Keratinocyte (primary cell): ENCODE measurements around the gene OGG1. TPM values are rescaled to one million over a fixed set of nuclear protein-coding genes. Genes with fewer than 3 reads are reported as not detected.

Experiments used
- DNase-seq: peaks from one replicate; pipeline ENCODE4 v3.0.0-alpha.2; 2011; ENCODE audit warnings: low read depth, missing footprints, low spot score
- FAIRE-seq: peaks from 2 replicates; lab custom pipeline; 2011; peaks lifted over from hg19 to GRCh38; lab: Jason Lieb, UNC
- H2AFZ ChIP-seq: 2 replicates; pipeline ENCODE4 v1.6.0; 2012; ENCODE audit warnings: low read length, control low read depth, inconsistent platforms; ENCODE audit not compliant: control insufficient read depth
- H3K27ac ChIP-seq: 2 replicates; pipeline ENCODE4 v1.5.1; 2011; ENCODE audit warnings: low read length; ENCODE audit not compliant: control insufficient read depth, insufficient read depth
- H3K27me3 ChIP-seq: 3 replicates; pipeline ENCODE4 v1.6.0; 2011; ENCODE audit warnings: low read length; ENCODE audit not compliant: control insufficient read depth, insufficient read depth; ENCODE audit errors: extremely low read depth
- H3K36me3 ChIP-seq, 2 experiments: 2 replicates in 1 of 2; 3 replicates in 1 of 2; pipeline ENCODE4 v1.5.1; 2011; ENCODE audit warnings: low read length in 2 of 2, mild to moderate bottlenecking in 1 of 2; ENCODE audit not compliant: control insufficient read depth in 2 of 2, insufficient read depth in 2 of 2; ENCODE audit errors: extremely low read depth in 1 of 2
- H3K4me1 ChIP-seq: 3 replicates; pipeline ENCODE4 v1.5.1; 2011; ENCODE audit warnings: low read length; ENCODE audit not compliant: control insufficient read depth, insufficient read depth; ENCODE audit errors: extremely low read depth
- H3K4me2 ChIP-seq: 3 replicates; pipeline ENCODE4 v1.6.0; 2011; ENCODE audit warnings: low read depth, low read length; ENCODE audit not compliant: control insufficient read depth, insufficient read depth; ENCODE audit errors: extremely low read depth
- H3K4me3 ChIP-seq, 3 experiments: fragments of 200-600 bp in 1 of 3; sonication (generic) in 1 of 3; 2 replicates in 2 of 3; 3 replicates in 1 of 3; pipeline ENCODE4 v1.5.1; 2011 to 2016; ENCODE audit warnings: low read length in 3 of 3, mild to moderate bottlenecking in 3 of 3, control low read depth in 2 of 3, inconsistent platforms in 1 of 3, low read depth in 1 of 3, mixed read lengths in 1 of 3, mixed run types in 1 of 3, moderate library complexity in 1 of 3; ENCODE audit not compliant: control insufficient read depth in 2 of 3, insufficient read depth in 2 of 3; ENCODE audit errors: extremely low read depth in 1 of 3
- H3K79me2 ChIP-seq: 2 replicates; pipeline ENCODE4 v1.6.0; 2012; ENCODE audit warnings: low read length; ENCODE audit not compliant: control insufficient read depth, insufficient read depth
- H3K9ac ChIP-seq: 3 replicates; pipeline ENCODE4 v1.6.0; 2011; ENCODE audit warnings: low read length; ENCODE audit not compliant: control insufficient read depth, insufficient read depth; ENCODE audit errors: extremely low read depth
- H3K9me1 ChIP-seq: 3 replicates; pipeline ENCODE4 v1.6.0; 2011; ENCODE audit warnings: low read length; ENCODE audit not compliant: control insufficient read depth, insufficient read depth; ENCODE audit errors: extremely low read depth
- H3K9me3 ChIP-seq: 2 replicates; pipeline ENCODE4 v1.5.1; 2012; ENCODE audit warnings: low read depth, low read length; ENCODE audit not compliant: control insufficient read depth
- H4K20me1 ChIP-seq: 3 replicates; pipeline ENCODE4 v1.6.0; 2011; ENCODE audit warnings: low read length; ENCODE audit not compliant: control insufficient read depth, insufficient read depth; ENCODE audit errors: extremely low read depth
- EZH2 ChIP-seq: IDR thresholded peaks from one replicate; pipeline ENCODE4 v1.6.1; 2012; ENCODE audit warnings: inconsistent platforms, mild to moderate bottlenecking, low read length, moderate library complexity
- dilution Hi-C: fragments of 300-500 bp; cut with MboI; formaldehyde crosslinking; loops from one replicate; pipeline ENCODE4 v1.7.0; 2020; ENCODE audit warnings: low sequenced_read_pairs; ENCODE audit not compliant: extremely low pct_ligation_motif_present
- polyA plus RNA-seq, 5 experiments: library from polyadenylated mRNA; depleted of rRNA in 3 of 5; stranded (reverse) in 3 of 5; stranded (forward) in 1 of 5; unstranded in 1 of 5; fragments of >200 nt; gene quantifications; 1 replicate in 1 of 5; 2 replicates in 3 of 5; 3 replicates in 1 of 5; pipeline versions ENCODE4 v1.2.1 to v1.2.3, GENCODE V29; 2011 to 2012; ENCODE audit warnings: missing spikeins in 2 of 5, low read depth in 1 of 5, low replicate concordance in 1 of 5
- TF ChIP-seq, protein P1 (sequence below), 3 experiments: IDR thresholded peaks in 1 of 3; conservative IDR thresholded peaks in 1 of 3; optimal IDR thresholded peaks in 1 of 3; 2 replicates in 2 of 3; 3 replicates in 1 of 3; pipeline versions ENCODE3 to v1.5.1; 2011; ENCODE audit warnings: low read length in 3 of 3, mild to moderate bottlenecking in 3 of 3, moderate library complexity in 2 of 3, control low read depth in 1 of 3, inconsistent platforms in 1 of 3; ENCODE audit not compliant: insufficient read depth in 2 of 3; ENCODE audit errors: extremely low read depth in 1 of 3

Gene OGG1
- polyA plus RNA-seq, 1 donor (not counting 4 experiments of a cell fraction or from before 2014, with no cell fraction given), result 17.5 TPM

DNA sequence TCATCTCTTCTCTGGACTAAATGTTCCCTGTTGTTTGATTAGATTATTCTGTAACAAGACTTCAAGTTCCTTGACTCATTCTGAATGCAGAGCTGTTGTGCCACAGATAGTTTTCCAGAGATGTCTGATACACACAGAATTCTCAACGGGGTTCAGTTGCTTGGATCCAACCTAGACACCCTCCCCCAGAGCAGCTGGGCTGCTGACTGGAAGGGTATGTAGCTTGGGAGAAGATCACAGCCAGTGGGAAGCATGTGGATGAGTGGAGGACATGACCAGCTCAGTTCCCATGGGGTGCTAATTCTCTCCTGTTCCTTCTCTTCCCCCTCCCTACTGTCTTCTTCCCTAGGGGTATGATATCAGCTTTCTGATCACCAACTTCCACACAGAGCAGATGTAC is 53.7 kb downstream of the OGG1 start:
- Histone ChIP-seq H3K27ac (no peak overlapping the region), H3K9me3 (no peaks in the 10 kb centered on the region), H3K4me3 (no peak overlapping the region), H2AFZ (no peak overlapping the region), H3K9me1 (no peaks in the 10 kb centered on the region), H3K27me3 (no peaks in the 10 kb centered on the region), H3K36me3 (peaks cover 48 to 54% of the 10 kb centered on the region in 2 experiments), H3K9ac (no peak overlapping the region), H4K20me1 (no peaks in the 10 kb centered on the region), H3K4me1 (no peaks in the 10 kb centered on the region), H3K79me2 (no peaks in the 10 kb centered on the region), H3K4me2 (no peak overlapping the region)
- dilution Hi-C loops, result no loop called here
- no peak for DNase-seq
- TF ChIP-seq EZH2, result no peak
- TF ChIP-seq, protein P1, sequence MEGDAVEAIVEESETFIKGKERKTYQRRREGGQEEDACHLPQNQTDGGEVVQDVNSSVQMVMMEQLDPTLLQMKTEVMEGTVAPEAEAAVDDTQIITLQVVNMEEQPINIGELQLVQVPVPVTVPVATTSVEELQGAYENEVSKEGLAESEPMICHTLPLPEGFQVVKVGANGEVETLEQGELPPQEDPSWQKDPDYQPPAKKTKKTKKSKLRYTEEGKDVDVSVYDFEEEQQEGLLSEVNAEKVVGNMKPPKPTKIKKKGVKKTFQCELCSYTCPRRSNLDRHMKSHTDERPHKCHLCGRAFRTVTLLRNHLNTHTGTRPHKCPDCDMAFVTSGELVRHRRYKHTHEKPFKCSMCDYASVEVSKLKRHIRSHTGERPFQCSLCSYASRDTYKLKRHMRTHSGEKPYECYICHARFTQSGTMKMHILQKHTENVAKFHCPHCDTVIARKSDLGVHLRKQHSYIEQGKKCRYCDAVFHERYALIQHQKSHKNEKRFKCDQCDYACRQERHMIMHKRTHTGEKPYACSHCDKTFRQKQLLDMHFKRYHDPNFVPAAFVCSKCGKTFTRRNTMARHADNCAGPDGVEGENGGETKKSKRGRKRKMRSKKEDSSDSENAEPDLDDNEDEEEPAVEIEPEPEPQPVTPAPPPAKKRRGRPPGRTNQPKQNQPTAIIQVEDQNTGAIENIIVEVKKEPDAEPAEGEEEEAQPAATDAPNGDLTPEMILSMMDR (optimal IDR thresholded peaks at IDR 0.05 in 1 of 3, IDR thresholded peaks at IDR 0.05 in 1 of 3, conservative IDR thresholded peaks at IDR 0.05 in 1 of 3; ENCODE audit: extremely low read depth in 1 of 3, insufficient read depth in 2 of 3, low read length in 3 of 3), result no peak
- no peak for FAIRE-seq

DNA sequence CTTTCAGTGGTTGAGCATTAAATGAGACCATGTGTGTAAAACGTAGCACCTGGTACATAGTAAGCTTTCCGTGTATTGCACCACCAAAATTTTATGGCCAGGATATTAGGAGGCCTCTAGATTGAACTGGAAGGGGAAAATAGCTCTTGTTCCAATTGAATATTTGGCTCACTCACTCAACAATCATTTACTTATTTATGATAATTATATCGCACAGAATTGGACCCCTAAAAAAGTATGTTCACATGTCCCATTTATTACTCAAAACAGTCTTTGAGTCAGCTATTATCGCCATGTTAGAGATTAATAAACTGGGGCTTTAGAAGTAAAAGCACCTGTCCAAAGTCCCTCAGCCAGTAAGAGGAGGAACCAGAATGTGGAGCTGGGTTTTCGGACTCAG is 55.2 kb downstream of the OGG1 start:
- Histone ChIP-seq H3K4me3 (no peak overlapping the region), H3K36me3 (peaks cover 36 to 47% of the 10 kb centered on the region in 2 experiments), H3K4me2 (no peak overlapping the region), H3K9ac (no peak overlapping the region), H3K9me3 (no peaks in the 10 kb centered on the region), H3K9me1 (no peaks in the 10 kb centered on the region), H3K79me2 (no peaks in the 10 kb centered on the region), H3K27ac (no peak overlapping the region), H3K27me3 (no peaks in the 10 kb centered on the region), H3K4me1 (no peaks in the 10 kb centered on the region), H2AFZ (no peak overlapping the region), H4K20me1 (no peaks in the 10 kb centered on the region)
- TF ChIP-seq, protein P1 (optimal IDR thresholded peaks at IDR 0.05 in 1 of 3, IDR thresholded peaks at IDR 0.05 in 1 of 3, conservative IDR thresholded peaks at IDR 0.05 in 1 of 3; ENCODE audit: extremely low read depth in 1 of 3, insufficient read depth in 2 of 3, low read length in 3 of 3), result no peak
- TF ChIP-seq EZH2, result no peak
- no peak for DNase-seq
- FAIRE-seq, result no peak
- dilution Hi-C loops, result no loop called here
